ENCODE measurements around the gene RPL34. TPM values are rescaled to one million over a fixed set of nuclear protein-coding genes. Genes with fewer than 3 reads are reported as not detected.

Gene RPL34
- total RNA-seq, 1 experiment from 2014 or later: 867 TPM

GRCh38 chr4:108611365-108611764 lies 9.0 kb upstream of the RPL34 start:
- H3K36me3 ChIP-seq (replicated peaks; ENCODE audit: control insufficient read depth, insufficient read depth, low read length): no peaks in the 10 kb centered on the region
- H3K4me3 ChIP-seq (ENCODE audit: insufficient read depth, low read depth, low read length): no peak overlapping the region
- no peak for DNase-seq
- H3K27me3 ChIP-seq (ENCODE audit: control insufficient read depth, insufficient read depth, low read length): no peaks in the 10 kb centered on the region

DNA sequence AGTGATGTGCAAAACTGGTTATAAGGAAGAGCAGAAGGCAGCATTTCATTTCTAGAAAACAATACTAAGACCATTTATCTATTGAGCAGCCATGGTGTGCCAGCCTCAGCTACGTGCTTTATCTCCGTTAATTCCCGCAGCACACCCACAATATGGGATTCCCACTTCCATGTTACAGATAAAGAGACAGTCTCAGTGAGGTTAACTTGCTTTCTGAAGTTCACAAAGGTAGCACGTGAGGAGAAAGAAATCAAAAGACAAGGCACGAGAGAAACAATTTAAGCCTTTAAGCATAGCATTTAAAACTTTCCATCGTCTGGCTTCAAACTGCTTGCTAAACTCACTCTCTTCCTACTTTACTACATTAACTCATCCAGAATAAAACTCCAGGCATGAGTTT lies 8.0 kb upstream of the RPL34 start:
- Histone ChIP-seq H3K27me3 (ENCODE audit: control insufficient read depth, insufficient read depth, low read length) (no peaks in the 10 kb centered on the region), H3K36me3 (replicated peaks; ENCODE audit: control insufficient read depth, insufficient read depth, low read length) (no peaks in the 10 kb centered on the region), H3K4me3 (ENCODE audit: insufficient read depth, low read depth, low read length) (no peak overlapping the region)
- no peak for DNase-seq

DNA sequence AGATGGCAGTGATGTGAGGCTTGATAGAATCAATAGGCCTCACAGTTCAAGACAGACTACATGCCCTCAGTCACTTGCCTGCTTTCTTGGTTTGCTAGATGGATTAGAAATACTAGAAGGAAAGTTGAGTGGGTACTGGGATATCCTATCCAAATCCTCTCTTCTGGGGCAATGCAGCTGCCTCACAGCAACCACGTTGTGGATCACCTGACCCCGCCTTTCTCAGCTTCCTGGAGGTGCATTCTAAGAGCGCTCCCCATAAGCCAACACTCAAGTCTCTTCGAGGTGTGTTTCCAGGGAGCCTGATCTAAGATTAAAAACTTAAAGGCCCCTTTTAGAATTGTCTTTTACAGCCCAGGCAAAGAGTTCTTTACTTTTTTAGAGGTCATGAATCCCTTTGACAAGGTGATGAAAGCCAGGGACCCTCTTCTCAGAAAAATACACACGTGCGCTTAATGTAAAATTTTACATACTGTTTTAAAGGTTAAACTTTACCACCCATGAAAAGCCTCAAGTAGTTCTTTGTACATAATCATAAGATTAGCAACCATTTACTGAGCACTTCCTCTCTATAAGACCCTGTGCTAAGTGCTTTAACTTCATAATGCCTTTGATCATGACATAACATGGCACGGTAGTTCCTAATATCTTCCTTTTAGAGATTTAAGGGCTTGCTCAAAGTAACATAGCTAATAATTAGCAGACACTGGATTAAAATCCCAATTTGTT lies 840 bp upstream of the RPL34 start:
- H3K4me3 ChIP-seq (ENCODE audit: insufficient read depth, low read depth, low read length): no peak overlapping the region; the same call in 1 of the 2 replicates
- no peaks in the 10 kb centered on the region for H3K27me3 ChIP-seq (ENCODE audit: control insufficient read depth, insufficient read depth, low read length)
- peaks cover 21% of the 10 kb centered on the region for H3K36me3 ChIP-seq (replicated peaks; ENCODE audit: control insufficient read depth, insufficient read depth, low read length)
- no peak for DNase-seq

GRCh38 chr4:108620933-108621905 lies 843 bp downstream of the RPL34 start:
- DNase-seq: no peak
- no peaks in the 10 kb centered on the region for H3K27me3 ChIP-seq (ENCODE audit: control insufficient read depth, insufficient read depth, low read length)
- peaks cover 31% of the 10 kb centered on the region for H3K36me3 ChIP-seq (replicated peaks; ENCODE audit: control insufficient read depth, insufficient read depth, low read length)
- peak overlapping the region; percentile 83 for H3K4me3 ChIP-seq (ENCODE audit: insufficient read depth, low read depth, low read length)

GRCh38 chr4:108622022-108622421 lies 1.6 kb downstream of the RPL34 start:
- no peak for DNase-seq
- H3K36me3 ChIP-seq (replicated peaks; ENCODE audit: control insufficient read depth, insufficient read depth, low read length): peaks cover 34% of the 10 kb centered on the region
- H3K27me3 ChIP-seq (ENCODE audit: control insufficient read depth, insufficient read depth, low read length): no peaks in the 10 kb centered on the region
- no peak overlapping the region for H3K4me3 ChIP-seq (ENCODE audit: insufficient read depth, low read depth, low read length)

DNA sequence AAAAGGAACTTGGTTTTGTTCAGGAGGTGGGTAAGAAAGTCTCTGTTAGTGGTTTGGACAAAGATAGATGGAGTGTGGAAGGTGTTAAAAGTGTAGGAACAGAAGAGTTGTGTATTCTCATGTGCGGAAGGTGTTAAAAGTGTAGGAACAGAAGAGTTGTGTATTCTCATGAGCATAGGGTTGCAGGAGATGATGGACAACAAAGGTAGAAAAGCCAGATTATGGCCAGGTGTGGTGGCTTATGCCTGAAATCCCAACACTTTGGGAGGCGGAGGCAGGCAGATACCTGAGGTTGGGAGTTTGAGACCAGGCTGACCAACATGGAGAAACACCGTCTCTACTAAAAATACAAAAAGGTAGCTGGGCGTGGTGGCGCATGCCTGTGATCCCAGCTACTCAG lies 2.5 kb downstream of the RPL34 start:
- Histone ChIP-seq H3K27me3 (ENCODE audit: control insufficient read depth, insufficient read depth, low read length) (no peaks in the 10 kb centered on the region), H3K36me3 (replicated peaks; ENCODE audit: control insufficient read depth, insufficient read depth, low read length) (peaks cover 35% of the 10 kb centered on the region), H3K4me3 (ENCODE audit: insufficient read depth, low read depth, low read length) (no peak overlapping the region)
- no peak for DNase-seq

DNA sequence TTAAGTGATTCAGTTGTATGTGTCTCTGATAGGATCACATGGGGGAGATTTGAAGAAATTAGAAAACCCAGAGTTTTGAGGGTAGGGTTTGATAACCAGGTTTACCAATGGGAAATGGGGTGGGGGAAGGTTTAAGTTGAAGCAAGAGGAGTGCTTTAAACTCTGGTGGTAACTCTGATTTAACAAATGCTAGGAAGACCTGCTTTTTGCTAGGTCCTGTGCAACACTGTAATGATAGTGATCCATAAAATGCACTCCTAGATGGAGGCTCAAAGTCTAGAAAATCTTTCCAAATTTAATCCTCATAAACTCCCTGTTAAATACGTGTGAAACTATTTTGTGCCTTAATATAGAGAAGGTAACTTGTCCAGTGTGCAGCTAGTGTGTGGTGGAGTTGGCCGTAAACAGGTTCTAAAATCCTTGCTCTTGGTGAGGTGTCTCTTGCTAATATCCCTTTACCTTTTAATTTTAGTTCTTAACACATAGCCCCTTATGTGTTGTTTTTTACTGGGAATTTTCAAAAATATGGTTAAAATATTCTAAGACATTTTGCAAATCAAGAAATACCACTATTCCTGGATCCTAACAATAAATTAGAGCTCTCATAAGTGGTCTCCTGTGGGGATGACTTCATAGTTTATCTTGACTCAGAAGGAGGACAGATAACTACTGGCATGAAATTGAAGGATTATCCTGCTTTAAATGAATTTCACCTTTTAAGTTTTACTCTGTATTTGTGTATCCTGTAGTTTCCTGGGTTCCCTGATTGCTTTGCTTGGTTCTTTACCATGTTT lies 4.1 kb downstream of the RPL34 start:
- Histone ChIP-seq H3K36me3 (replicated peaks; ENCODE audit: control insufficient read depth, insufficient read depth, low read length) (peaks cover 39% of the 10 kb centered on the region), H3K4me3 (ENCODE audit: insufficient read depth, low read depth, low read length) (no peak overlapping the region), H3K27me3 (ENCODE audit: control insufficient read depth, insufficient read depth, low read length) (no peaks in the 10 kb centered on the region)
- no peak for DNase-seq

DNA sequence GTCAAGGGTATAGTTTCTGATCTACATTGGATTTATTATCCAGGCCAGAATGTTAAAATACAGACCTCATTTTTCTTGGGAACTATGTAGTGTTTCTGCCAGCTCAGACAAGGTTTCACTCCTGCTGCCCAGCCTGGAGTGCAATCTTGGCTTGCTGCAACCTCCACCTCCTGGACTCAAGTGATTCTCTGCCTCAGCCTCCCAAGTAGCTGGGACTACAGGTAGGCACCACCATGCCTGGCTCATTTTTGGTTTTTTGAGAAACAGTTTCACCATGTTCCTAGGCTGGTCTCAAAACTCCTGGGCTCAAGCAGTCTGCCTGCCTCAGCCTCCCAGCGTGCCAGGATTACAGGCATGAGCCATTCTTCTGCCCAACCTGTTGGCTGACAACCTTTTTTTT lies 5.7 kb downstream of the RPL34 start:
- H3K36me3 ChIP-seq (replicated peaks; ENCODE audit: control insufficient read depth, insufficient read depth, low read length): peaks cover 46% of the 10 kb centered on the region
- DNase-seq: no peak
- no peak overlapping the region for H3K4me3 ChIP-seq (ENCODE audit: insufficient read depth, low read depth, low read length)
- no peaks in the 10 kb centered on the region for H3K27me3 ChIP-seq (ENCODE audit: control insufficient read depth, insufficient read depth, low read length)

DNA sequence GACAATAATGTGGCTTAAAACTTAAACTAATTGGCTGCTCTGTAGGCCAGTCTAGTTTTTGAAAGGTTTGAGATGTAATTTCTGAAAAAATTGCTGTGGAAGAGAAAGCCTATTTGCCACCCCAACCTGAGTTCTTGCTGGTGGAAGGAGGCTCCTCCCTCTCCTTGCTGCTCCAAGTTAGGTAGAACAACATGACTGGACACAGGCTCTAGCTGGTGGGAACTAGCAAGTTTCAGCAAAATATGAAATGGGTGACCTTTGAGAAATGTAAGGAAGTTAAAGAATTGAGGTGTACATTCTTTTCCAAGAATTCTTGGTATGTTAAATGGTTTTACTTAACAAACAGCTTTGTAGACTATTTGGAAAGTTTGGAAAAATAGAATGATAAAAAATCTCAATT lies 8.0 kb downstream of the RPL34 start:
- Histone ChIP-seq H3K27me3 (ENCODE audit: control insufficient read depth, insufficient read depth, low read length) (no peaks in the 10 kb centered on the region), H3K4me3 (ENCODE audit: insufficient read depth, low read depth, low read length) (no peak overlapping the region), H3K36me3 (replicated peaks; ENCODE audit: control insufficient read depth, insufficient read depth, low read length) (peaks cover 45% of the 10 kb centered on the region)
- no peak for DNase-seq

DNA sequence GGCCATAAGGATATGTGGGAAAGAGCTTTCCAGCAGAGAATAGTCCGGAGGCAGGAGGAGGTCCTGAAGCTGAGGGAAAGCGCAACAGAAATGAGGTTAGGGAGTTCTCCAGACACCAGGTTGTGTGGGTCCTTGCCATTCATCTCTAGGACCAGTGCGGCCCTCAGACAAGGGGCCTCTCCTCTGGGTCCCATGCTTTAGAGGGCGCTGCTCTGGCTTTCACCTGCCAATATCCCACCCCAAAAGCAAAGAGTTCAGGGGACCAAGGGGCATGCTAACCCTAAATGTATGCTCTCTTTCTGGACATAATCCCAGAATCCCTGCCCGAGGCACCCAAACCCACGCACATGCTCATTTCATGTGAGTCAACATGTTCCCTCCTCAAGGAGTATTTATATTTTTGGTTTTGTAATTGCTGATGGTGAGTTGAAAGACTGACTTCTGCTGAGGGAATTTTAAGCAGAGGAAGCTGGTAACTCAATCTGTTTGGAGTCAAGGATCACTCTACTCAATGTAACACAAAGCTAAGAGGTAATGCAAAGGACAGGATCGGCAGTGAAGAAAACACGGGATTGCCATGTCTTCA lies 14.8 kb downstream of the RPL34 start:
- peak; percentile 16 for DNase-seq
- Histone ChIP-seq H3K27me3 (ENCODE audit: control insufficient read depth, insufficient read depth, low read length) (no peaks in the 10 kb centered on the region), H3K36me3 (replicated peaks; ENCODE audit: control insufficient read depth, insufficient read depth, low read length) (peaks cover 14% of the 10 kb centered on the region), H3K4me3 (ENCODE audit: insufficient read depth, low read depth, low read length) (no peak overlapping the region)

- H3K4me3 ChIP-seq (ENCODE audit: insufficient read depth, low read depth, low read length): no peak overlapping the region
- DNase-seq: no peak
- H3K27me3 ChIP-seq (ENCODE audit: control insufficient read depth, insufficient read depth, low read length): no peaks in the 10 kb centered on the region
- peaks cover 12% of the 10 kb centered on the region for H3K36me3 ChIP-seq (replicated peaks; ENCODE audit: control insufficient read depth, insufficient read depth, low read length)
Measured at GRCh38 chr4:108636246-108636645, 15.9 kb downstream of the RPL34 start.

DNA sequence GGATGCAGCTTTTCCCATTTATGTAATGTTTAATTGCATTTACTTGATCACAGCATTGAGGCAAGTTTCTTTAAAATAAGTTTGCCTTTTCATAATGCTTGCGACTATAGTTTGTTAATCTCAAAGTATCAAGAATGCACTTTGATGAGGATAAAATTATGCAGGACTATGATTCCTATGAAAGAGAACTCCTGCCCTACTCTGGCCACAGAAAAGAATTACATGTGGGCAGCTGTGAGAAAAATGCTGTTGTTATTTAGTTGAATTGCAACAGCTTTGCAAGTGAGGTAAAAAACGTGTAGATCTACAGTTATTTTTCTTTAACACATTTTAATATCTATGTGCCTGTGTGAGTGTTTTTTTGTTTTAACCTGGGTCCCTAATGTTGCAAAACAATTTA lies 17.5 kb downstream of the RPL34 start:
- Histone ChIP-seq H3K36me3 (replicated peaks; ENCODE audit: control insufficient read depth, insufficient read depth, low read length) (peaks cover 5% of the 10 kb centered on the region), H3K4me3 (ENCODE audit: insufficient read depth, low read depth, low read length) (no peak overlapping the region), H3K27me3 (ENCODE audit: control insufficient read depth, insufficient read depth, low read length) (no peaks in the 10 kb centered on the region)
- DNase-seq: no peak

DNA sequence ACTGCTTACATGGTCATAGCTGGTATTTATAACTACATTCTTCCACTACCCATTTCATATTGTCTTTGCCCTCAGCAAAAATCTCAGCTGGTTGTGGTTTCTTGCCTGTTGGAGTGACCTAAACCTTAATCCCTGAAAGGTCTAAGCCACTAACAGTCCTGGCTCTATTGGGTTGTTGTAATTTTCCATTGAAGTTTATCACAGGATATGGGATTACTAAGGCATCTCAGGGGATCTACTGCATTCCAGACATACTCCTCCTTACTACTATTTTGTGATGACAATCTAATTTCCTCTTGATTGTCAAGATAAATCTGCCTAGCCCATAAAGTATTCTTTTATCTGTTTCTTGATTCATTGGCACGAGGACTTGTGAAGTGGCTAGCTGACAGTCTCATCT lies 23.9 kb downstream of the RPL34 start:
- Histone ChIP-seq H3K4me3 (ENCODE audit: insufficient read depth, low read depth, low read length) (no peak overlapping the region), H3K36me3 (replicated peaks; ENCODE audit: control insufficient read depth, insufficient read depth, low read length) (no peaks in the 10 kb centered on the region), H3K27me3 (ENCODE audit: control insufficient read depth, insufficient read depth, low read length) (no peaks in the 10 kb centered on the region)
- no peak for DNase-seq

- Histone ChIP-seq H3K4me3 (ENCODE audit: insufficient read depth, low read depth, low read length) (no peak overlapping the region), H3K27me3 (ENCODE audit: control insufficient read depth, insufficient read depth, low read length) (no peaks in the 10 kb centered on the region), H3K36me3 (replicated peaks; ENCODE audit: control insufficient read depth, insufficient read depth, low read length) (no peaks in the 10 kb centered on the region)
- no peak for DNase-seq
Measured at GRCh38 chr4:108646706-108647105, 26.3 kb downstream of the RPL34 start.

All from H7 (cell line).